NCI-H446 (cell line): ENCODE data around the gene CBLN3.
"Not testable (repeated sequence)": the region's sequence is repeated elsewhere in the genome, so short reads cannot be mapped to it uniquely, and the experiment has no call there.

Experiments used
- DNase-seq, 2 experiments: peaks; one replicate each; lab custom pipeline; 2025; lab: John Stamatoyannopoulos, UW

The CBLN3 gene

GRCh38 chr14:24429395-24430142 lies at the start of gene CBLN3, which contains the start of gene KHNYN:
CBLN3 (minus strand) TSS chr14:24429668; CDS start chr14:24429054, 614 bp downstream.
KHNYN (plus strand) TSS chr14:24429954; CDS start chr14:24430731, 777 bp downstream.
- DNase-seq = no peak

GRCh38 chr14:24475261-24475660 lies 45.8 kb upstream of the CBLN3 start:
- no peak for DNase-seq

GRCh38 chr14:24473211-24473610 lies 43.7 kb upstream of the CBLN3 start:
- DNase-seq = no peak

- DNase-seq = not testable (repeated sequence)
Observed at GRCh38 chr14:24470450-24470849, 41.0 kb upstream of the CBLN3 start.

GRCh38 chr14:24465805-24466204 lies 36.3 kb upstream of the CBLN3 start:
- no peak for DNase-seq

- no peak for DNase-seq
Observed at GRCh38 chr14:24465368-24465767, 35.9 kb upstream of the CBLN3 start.

GRCh38 chr14:24463884-24464785 lies 34.7 kb upstream of the CBLN3 start:
- no peak for DNase-seq

- no peak for DNase-seq
Observed at GRCh38 chr14:24463017-24463883, 33.8 kb upstream of the CBLN3 start.

- DNase-seq = no peak
Observed at GRCh38 chr14:24461336-24461735, 31.9 kb upstream of the CBLN3 start.

GRCh38 chr14:24459331-24459730 lies 29.9 kb upstream of the CBLN3 start:
- no peak for DNase-seq

- DNase-seq = no peak
Observed at GRCh38 chr14:24458736-24459135, 29.3 kb upstream of the CBLN3 start.

- DNase-seq = no peak
Observed at GRCh38 chr14:24456980-24457379, 27.5 kb upstream of the CBLN3 start.

GRCh38 chr14:24450828-24451227 lies 21.4 kb upstream of the CBLN3 start:
- DNase-seq = not testable (repeated sequence)

- no peak for DNase-seq
Observed at GRCh38 chr14:24443053-24443665, 13.7 kb upstream of the CBLN3 start.

GRCh38 chr14:24442240-24443052 lies 13.0 kb upstream of the CBLN3 start, which contains the start of gene SDR39U1:
SDR39U1 (minus strand) TSS chr14:24442776; CDS start chr14:24442769, 7 bp downstream.
- peak; percentile 99 for DNase-seq

GRCh38 chr14:24441904-24442239 lies 12.4 kb upstream of the CBLN3 start:
- DNase-seq = no peak

GRCh38 chr14:24441485-24441884 lies 12.0 kb upstream of the CBLN3 start:
- DNase-seq = no peak

GRCh38 chr14:24440606-24441399 lies 11.3 kb upstream of the CBLN3 start:
- no peak for DNase-seq

GRCh38 chr14:24439830-24440605 lies 10.6 kb upstream of the CBLN3 start:
- DNase-seq = no peak
